NCI-H345 (cell line): ENCODE data around the gene METTL21C.

Source experiments
- DNase-seq: peaks from one replicate; lab custom pipeline; 2025; lab: John Stamatoyannopoulos, UW

METTL21C gene

DNA sequence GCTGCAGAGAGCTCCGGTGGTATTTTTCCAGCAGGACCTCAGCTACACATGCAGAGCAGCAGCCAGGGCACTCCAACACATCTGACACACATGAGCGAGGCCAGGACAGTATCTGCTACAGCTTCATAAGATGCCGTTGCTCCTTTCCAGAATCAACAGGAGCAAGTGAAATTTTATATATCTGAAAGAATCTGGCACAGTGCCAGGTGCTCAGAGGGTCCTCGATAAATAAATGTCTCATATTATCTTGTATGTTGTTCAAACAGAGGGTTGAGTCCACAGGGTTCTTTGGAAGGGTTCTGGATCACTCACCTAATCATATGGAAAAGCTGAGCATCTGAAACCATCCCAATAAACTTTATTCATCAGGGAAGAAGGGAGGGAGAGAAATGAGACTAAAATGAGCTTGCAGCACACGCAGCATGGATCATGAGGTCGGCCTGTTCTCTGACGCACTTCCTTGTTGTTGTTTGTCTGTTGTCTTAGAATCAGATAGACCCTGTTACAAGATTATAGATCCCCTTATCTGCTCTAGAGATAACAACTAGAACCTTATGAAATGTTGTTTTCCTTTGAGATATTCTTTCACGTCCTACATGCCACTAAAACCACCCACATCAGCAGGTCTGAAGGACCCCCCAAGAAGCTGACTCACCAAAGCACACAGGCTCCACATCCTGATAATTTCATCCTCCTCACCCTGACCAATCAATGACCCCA is 3.2 kb upstream of the METTL21C start:
- peak; percentile 9 for DNase-seq

DNA sequence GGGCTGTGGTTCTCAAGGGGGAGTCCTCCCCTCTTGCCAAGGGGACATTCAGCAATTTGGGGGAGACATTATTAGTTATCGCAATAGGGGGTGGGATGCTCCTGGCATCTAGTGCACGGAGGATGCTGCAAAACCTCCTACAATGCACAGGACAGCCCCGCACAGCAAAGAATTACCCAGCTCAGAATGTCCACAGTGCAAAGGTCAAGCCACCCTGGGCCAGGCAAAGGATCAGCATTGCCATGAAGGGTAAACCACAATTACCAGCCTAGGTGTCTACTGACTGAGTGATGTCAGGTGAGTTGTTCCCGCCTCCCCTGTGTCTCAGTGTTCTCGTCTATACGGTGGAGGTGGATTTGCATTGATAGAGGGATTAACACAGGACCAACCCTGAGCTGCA is 2.4 kb upstream of the METTL21C start:
- no peak for DNase-seq

DNA sequence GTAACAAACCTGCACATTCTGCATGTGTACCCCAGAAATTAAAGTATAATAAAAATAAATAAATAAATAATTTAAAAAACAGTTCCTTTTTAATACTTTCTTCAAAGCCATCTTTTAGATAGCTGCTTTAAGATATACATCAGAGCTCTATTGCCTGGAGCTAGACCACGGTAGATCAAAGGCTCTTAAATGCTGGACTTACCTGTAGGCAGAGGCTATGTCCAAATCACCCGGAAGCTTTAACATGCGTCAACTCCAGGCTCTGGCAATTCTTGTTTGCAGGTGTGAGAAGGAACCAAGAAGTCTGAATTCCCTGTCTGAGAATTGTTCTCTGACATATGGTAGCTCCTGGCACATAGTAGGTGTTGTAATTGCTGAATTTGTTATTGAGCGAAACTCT is 1.6 kb upstream of the METTL21C start:
- no peak for DNase-seq

DNA sequence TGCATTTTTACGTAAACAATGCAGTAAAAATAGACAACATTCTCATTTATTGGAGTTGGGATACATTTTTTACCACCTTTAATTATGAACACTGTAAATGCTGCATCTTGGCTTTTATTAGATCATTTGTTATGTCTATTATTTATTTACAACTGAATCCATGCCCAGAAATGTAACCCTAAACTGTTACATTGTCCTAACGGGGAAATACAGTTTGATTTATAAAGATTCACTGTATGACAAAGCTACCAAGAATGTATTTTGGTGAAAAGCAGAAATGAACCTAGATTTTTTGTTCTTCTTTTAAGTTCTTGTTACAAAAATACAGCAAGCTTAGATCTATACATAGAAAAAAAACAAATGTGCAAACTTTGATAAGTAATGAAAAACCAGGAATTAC is 1.1 kb downstream of the METTL21C start:
- DNase-seq = no peak

DNA sequence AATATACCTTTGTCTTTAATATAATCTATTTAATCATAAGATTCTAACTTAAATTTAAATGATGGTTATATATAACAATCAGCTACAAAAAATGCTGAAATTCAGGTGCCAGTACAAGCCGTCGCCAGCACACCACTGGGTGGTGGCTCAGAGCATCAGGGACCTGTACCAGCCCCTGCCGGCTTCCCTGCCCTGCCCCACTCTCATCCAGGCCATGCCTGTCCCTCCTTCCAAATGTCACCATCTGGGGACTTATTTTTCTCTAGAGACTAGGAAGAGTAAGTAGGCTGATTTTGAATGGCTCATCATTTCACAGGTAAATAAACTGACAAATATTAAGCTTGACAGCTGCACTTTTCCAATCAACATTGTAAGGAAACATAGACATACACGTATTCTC is 1.6 kb downstream of the METTL21C start:
- no peak for DNase-seq

DNA sequence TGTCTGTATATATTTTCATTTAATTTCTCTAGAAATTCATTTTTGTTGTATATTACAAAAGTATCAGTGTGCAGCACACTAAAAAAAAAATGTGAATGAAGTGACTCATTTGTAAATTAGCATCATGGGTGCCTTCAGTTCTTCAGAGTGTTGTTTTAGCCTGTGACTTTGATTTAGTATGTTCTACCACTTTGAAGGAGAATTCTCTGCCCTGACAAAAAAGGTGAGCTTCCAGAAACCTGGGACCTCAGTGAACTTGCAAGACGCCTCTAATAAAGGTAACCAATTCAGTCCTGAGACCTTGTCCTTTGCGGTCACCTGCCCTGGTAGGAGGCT is 2.4 kb downstream of the METTL21C start:
- no peak for DNase-seq

DNA sequence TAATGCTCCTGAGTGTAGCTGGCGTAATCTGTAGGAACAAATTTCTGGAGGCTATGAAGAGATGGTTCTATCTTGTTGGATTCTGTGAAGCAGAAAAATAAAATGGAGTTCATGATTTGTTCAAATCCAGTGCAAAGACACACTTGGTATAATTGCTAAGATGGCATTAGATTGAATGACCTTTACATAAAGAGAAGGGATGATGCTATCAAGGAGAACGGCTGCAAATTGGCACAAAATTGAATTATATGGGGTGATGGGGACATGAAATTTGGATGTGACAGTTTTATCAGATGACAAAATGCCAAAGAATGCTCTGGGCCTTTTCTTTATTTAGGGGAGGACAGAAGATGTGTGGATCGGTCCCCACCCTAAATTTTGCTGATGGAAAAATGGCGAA is 4.0 kb downstream of the METTL21C start:
- DNase-seq = no peak

DNA sequence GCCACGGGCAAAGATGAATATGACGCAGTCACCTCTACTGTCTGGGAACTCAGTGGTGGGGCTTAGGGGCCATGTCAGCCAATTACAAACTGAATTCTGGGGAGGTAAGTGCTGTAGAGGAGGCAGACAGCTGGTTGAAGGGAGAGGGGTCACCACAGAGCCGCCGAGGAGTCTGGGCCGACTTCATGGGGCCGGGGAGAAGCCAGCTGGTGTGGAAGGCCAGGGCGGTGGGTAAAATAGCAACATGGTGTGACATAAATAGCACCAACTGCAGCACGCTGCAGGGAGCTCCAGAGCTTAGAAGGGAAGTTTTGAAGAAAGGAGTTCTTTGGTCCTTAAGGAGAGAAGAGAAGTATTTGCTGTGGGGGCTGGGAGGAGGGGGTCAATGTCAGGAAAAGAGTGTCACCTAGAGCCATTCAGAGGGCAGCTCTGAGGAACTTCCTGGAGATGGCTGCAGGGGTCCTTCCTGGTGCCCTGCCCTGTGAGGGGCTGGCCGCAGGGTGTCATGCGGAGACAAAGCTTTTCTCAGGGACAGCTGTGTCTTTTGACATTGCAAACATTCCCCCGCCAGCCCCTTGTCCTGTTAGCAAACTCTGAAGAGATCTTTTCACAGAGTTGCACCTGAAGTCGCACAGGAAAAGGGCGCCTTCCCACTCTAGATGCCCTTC is 6.4 kb downstream of the METTL21C start:
- no peak for DNase-seq

DNA sequence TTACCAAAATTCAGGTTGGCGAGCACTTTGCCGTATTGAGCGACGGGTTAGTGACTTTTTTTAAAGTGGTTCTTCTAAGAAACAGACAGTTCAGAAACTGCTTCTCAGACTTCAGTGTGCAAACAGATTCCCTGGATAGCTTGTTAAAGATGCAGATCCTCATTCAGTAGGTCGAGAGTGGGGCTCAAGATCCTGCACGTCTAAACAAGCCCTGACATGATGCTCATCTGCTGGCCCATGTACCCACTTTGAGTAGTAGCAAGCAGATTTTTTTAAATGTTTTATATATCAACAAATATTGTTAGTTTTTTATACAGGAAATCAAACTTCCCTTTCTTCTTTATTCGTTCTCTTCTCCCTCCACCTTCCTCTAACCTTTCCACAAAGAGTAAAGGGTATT is 7.3 kb downstream of the METTL21C start:
- DNase-seq = no peak

DNA sequence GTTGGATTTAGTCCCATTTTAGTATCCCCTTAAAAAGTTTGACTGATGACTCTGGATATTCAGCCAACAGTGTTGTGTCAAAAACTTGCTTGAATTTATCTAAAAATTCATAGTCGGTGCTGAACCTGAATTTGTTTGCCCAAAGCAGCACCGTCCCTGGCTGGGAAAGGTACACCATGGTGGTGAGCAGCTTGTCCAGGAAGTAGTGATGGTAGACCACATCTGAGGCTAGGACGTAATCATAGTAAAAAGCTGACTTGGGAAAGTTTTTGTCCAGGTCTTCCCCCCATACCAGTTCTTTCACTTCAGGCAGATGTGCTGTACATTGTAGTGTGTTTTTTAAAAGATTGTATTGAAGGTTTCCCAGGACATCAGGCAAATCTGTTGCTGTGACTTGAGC is 8.8 kb downstream of the METTL21C start:
- no peak for DNase-seq

DNA sequence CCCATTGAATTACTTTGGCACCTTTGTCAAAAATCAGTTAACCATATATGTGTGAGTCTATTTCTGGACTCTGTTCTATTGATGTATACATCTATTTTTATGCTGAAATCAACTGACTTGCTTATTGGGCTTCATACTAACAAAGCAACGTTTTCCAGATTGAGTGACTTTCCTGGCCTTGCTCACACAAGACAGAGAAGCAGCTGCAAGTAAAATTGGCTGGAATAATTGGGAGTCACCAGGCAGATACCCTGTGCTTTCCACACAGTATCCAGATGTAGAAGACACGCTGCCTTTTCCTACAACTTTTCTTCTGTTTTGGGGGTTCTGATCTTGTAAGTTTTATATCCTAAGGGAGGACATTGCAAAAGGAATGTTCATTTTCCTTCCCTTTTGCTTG is 11.2 kb downstream of the METTL21C start:
- DNase-seq = no peak

DNA sequence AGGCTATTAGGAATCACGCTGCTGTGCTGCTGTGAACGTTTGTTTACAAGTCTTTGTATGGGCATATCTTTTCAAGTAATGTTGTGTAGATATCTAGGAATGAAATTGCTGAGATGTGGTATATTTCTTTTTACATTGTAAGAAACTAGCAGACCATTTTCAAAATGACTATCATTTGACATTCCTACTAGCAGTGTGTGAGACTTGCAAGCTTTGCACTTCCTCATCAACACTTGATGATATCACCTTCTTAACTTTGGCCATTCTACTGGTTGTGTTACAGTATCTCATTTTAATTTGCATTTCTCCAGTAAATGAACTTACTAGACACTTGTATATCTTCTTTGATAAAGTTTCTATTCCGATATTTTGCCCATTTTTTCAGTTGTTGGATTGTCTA is 12.1 kb downstream of the METTL21C start:
- DNase-seq = no peak

DNA sequence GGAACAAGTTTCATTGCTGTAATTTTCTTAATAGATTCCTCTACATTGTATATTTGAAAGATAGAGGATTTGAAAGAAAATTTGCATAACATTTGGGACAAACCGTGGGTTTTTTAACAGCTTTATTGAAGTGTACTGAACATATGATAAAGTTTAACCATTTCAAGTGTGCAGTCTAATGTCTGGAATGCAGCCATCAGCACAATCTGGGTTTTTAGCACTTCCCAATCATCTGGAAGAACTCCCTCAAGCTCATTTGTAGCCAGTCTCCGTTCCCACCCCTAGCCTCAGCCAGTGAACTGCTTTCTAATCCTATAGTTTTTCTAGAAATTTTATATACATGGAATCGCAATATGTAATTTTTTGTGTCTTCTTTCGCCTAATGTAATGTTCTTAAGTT is 12.6 kb downstream of the METTL21C start:
- no peak for DNase-seq

DNA sequence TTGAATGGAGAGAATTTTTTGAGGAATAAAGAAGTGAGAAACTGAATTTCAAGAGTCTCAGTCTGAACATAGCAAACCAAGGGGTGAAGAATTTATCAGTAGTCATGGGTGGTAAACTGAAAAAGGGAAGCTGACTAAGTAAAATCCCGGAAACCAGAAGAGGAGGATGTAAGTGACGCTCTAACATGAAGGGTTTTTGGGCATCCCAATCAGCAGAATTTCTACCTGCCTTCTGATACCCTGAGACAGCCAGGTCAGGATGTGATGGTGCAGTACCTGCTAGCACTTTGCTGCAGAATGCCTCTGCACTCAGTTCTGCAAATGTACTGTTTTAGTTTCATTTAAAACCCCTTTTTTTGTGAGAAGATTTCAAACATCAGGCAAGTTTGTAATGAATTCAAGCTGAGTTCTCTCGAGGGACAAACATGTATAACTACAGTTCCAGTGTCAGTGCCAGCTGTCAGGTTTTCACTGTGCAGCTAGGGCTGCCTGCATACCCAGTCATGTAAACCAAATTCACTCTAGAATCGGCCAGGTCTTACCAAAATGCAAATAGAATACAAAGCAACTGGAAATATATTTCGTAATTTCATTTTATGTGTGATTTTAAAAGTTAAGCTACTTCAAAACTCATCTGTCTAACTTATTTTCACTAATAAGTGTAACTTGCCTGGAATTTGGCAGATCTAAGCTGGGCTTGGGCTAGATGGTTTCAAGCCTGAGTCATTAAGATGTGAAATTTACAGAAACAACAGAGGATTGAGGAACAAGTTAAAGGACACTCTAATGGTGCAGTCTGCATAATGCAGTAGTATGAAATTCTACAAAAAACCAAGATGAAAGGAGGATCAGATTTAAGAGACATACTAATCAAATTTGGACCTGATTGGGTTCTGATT is 13.8 kb downstream of the METTL21C start:
- DNase-seq = no peak

DNA sequence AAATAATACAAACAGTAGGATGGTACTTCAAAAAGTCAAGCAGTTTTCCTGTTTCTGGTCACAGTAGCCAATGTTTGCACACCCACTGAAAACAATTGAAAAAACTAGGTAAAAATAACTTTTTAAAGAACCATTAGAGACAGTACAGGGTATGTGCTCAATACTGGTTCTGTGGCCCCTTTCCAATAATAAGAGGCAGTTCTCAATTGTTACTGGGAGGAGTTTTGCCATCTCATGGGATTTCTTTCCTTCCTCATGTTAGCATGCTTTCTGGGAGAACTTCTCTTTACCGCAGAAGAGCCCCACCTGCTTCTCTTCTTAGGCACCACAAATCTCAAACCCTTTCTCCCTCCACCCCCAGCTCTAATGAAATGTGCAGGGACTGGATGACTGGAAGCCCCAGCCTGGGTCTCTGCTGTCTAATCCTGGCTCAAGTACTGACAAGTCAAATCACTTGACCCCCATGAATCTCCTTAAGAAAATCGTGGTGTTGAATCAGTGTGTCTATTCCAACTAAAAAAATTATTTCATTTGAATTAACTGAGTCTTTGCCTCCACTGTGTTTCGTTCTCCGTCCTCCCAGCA is 14.6 kb downstream of the METTL21C start:
- no peak for DNase-seq

DNA sequence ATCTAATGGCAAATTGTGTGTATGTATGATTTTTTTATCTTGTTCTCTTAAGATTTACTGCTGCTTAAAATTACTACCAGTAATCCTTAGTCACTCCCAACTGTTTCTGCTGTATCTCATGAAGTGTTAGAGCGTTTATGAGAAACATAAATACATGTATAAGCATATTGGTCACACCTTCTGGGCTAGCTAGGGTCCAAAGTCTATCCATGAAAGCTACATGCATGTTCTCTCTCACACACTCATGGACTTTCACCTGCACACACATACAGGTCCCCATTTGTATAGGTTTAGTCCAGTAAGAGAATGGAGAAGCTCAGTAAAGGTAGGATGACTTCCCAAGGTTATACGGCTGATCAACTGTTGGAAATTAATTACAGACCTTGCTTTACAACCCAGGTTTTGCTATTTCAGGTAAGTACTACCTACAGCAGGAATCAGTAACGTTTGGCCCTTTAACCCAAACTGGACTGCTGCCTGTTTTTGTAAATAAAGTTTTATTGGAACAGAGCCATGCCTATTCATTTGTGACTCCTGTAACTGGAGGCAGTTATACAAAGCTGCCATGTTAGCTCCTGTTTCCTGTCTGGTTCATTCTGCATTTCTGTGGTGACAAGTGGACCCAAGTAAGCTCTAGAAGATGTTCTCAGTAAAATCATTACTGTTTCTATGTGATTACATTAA is 15.3 kb downstream of the METTL21C start:
- DNase-seq = no peak

DNA sequence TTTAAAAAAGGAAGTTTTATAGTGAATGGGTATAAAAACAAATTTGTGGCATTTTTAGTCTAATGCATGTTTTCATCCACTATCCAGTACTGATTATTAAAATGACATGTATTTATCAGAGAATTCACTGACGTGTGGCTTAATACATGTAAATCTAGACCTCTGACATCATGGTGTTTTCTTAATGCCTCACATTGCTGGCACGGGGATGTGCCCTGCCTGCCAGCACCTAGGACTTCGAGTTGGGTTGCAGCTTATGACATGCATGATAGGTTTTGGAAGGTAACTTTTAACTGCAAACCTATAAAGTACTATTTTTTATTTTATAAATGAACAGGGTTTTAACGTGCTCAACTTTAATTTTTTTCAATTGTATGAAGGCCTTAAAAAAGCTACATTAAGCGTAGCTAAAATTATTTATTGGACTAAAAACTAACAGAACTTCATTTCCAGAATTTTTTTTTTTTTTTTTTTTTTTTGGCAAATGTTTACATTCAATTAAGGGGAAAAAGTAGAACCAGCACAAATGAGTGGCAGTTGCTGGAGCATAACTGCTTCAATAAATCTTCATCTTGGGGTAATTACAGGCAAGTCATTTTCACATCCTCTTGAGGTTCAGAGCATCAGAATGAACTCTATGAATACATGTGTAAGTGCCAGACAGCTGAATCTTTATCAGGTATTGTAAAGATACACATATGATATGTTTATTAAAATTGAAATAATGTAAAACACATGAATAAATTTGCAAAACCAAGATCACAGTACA is 16.3 kb downstream of the METTL21C start:
- DNase-seq = no peak

DNA sequence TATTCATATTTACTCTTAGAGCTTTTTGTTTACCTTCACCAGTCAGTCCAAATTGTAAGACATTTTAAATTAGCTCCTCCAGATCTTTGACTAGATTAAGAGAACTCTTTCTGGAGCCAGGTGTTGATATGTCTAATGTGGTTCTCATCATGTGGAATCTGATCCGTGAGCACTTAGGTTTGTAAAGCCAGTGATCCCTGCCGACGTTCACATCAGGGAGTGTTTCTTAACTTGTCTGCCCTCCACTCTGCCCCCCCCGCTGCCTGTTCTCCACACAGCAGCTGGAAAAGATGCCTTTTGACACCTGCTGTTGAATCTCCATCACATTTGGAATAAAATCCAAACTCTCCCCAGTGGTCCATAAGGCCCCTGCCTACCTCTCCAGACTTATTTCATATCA is 17.7 kb downstream of the METTL21C start:
- DNase-seq = no peak

DNA sequence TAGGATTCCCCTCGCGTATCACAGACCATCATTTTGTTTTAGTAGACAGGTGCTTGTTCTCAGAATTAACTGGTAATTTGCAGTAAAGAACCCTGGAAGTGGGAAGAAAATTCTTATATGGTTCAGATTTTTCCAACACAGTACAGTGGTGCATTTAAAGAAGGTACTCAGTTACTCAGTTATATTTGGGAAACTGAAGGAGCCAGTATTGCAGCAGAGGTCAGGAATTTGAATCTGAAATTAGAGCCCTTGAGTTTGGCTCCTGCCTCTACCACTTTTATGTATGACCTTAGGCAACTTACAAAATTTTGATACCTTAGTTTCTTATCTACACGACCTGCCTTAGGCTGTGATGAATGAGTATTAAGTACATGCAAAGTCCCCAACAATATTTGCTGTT is 19.7 kb downstream of the METTL21C start:
- no peak for DNase-seq

DNA sequence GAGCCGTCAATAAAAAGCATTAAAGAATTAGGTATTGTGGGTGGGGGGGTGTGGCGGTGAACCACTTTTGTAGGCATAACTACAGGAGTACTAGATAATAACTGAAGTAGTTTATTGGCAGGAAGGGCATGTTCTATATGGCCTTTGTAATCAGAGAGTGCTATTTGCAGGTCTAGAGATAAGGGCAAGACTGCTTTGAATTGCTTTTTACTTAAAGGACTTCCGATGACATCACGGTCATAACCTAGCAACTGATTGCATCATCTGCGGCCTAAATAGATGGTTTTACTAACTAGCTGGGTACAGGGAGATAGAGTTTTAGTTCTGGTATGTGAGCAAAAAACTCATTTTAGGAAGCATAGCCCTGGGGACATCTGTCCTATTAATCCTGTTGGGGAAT is 24.7 kb downstream of the METTL21C start:
- DNase-seq = no peak

DNA sequence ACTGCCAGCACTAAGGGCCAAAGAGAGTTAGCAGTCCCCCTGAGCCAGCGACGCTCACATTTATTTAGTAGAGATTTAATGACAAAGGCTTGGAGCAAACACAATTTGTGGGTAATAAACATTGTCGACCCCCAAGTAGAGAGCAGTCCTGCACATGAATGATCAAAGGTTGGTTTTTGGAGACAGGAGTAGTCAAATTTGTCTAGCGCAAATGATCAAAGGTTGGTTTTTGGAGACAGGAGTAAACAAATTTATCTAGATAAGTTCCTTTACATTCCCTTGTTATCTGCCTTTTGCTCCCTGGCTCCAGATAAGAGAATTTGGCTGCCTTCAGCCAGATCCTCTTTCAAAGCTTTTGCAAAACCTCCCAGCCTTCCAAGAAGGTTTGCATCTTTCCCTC is 26.9 kb downstream of the METTL21C start:
- no peak for DNase-seq
